HG02938 (cell line): ENCODE measurements around the gene TMEM45B.

Experiments used
- ATAC-seq: cut with Tn5 transposase; IDR thresholded peaks from one replicate; pipeline ENCODE4 v1.9.1; 2021; ENCODE audit warnings: mild to moderate bottlenecking, moderate library complexity; ENCODE audit not compliant: unreplicated experiment

TMEM45B gene

DNA sequence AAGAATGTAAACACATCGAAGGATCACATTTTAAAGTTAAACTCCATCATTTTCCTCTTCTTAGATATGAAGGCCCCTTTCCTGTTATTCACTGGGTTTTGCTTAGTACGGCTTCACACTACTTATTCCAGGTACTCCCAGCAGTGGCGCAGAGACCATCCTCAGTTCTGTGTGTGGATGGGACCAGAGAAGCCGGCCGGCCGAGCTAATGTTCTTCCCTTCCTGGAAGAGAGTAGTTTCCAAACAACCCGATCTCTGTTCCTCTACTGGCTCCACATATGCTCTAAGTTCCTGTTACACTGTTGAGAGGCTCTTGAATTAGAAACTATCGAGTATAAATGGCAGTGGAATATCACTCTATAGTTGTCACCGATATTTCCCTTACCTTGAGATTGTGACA lies 80.4 kb downstream of the TMEM45B start:
- ATAC-seq: no peak

DNA sequence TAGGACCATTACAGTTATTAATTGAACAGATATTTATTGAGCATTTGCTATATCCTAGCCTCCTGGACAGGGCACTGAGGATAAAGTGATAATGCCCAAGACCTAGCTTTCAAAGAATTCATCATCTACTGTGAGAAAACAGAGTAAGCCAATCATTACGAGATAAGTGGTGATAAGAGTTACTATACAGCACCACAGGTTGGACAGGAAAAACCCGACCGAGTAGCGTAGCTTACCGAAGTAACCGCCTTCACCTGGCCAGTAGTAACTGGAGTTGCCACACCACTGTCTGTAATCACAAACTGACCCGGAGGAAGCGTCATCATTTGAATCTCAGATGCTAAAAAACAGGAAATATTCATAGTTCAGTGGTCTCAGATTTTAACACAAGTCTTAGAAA lies 89.8 kb downstream of the TMEM45B start:
- no peak for ATAC-seq
